Astrocyte of the spinal cord (primary cell): ENCODE measurements around the gene KLHL40.

Experiments
- DNase-seq: peaks from one replicate; pipeline ENCODE4 v3.0.0; 2011; ENCODE audit warnings: low read depth, low spot score
- H3K4me3 ChIP-seq: 2 replicates; pipeline ENCODE4 v1.5.1; 2011; ENCODE audit warnings: low read depth, mild to moderate bottlenecking, low read length, moderate library complexity
- CTCF ChIP-seq: IDR thresholded peaks from 2 replicates; pipeline ENCODE4 v1.5.1; 2012; ENCODE audit warnings: low read depth, mild to moderate bottlenecking, low read length, inconsistent platforms
- in situ Hi-C: cut with HindIII; loops from 2 replicates; pipeline ENCODE4 v1.10.0; 2017; ENCODE audit warnings: low sequenced_read_pairs

The KLHL40 gene

DNA sequence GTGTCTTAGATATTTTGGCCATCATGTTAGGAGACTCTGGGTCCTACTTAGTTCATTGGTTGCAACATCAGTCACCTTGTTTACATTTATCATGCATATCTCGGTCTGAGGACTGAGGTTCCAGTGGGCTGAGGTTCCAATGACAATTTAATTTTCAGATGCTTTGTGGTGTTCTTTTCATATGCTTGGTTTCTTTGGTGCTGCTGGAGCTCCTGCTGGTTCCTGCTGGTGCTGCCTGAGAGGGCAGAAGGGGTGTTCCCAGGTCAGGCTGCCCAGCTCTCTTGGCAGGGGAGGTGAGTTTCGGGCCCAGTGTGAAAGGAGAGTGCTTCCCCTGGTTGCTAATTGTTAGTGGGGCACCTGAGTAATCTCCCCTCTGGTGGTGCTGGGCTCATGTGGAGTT lies 6.9 kb upstream of the KLHL40 start:
- no peak for TF ChIP-seq CTCF
- DNase-seq: no peak
- in situ Hi-C loops: no loop called here
- no peak overlapping the region for H3K4me3 ChIP-seq

DNA sequence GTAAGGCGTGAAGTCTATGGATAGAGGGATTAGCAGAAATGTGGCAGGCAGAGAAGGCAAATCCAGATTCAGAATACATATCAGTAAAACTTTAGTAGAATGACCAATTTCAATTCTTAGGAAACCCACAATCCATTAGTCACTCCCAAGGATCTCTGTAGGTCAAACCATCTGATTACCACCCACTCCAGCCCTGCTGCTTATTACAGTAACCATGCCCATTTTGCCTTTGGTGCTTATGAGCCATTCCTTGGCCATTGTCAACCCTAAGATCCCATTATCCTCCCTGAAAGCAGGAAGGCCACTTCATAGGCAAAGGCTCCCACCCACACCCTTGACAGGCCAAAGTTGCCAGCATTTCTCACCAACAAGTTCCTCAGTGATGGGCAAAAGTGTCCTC lies 5.1 kb upstream of the KLHL40 start:
- TF ChIP-seq CTCF: no peak
- H3K4me3 ChIP-seq: no peak overlapping the region
- no peak for DNase-seq
- in situ Hi-C loops: no loop called here

- TF ChIP-seq CTCF: no peak
- no peak overlapping the region for H3K4me3 ChIP-seq
- no peak for DNase-seq
- in situ Hi-C loops: no loop called here
Observed at GRCh38 chr3:42680806-42681205, 4.5 kb upstream of the KLHL40 start.

- no peak for DNase-seq
- H3K4me3 ChIP-seq: no peak overlapping the region
- in situ Hi-C loops: no loop called here
- TF ChIP-seq CTCF: no peak
Observed at GRCh38 chr3:42681361-42682038, 3.8 kb upstream of the KLHL40 start.

DNA sequence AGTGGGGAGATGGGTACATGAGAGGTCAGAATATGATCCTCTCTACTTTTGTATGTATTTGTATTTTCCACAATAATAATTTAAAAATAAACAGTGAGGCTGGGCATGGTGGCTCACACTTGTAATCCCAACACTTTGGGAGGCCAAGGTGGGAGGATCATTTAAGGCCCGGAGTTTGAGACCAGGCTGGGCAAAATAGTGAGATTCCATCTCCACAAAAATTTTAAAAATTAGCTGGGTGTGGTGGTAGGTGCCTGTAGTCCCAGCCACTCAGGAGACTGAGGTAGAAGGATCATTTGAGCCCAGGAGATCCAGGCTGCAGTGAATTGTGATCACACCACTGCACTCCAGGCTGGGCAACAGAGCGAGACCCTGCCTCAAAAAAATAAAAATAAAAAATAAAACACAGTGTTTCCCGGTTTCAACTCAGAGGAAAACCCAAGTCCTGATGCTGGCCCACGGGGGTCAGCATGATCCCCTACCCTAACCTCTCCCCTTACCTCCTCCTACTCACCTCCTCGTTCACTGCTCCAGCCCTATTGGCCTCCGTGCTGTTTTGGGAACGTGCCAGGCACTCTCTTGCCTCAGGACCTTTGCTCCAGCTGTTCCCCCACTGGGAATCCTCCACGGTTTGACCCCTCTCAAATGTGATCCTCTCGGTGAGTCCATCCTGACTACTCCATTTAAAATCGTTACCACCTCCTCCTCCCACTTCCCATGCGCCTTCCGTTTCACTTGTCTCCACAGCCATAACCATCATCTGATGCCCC lies 2.9 kb upstream of the KLHL40 start:
- in situ Hi-C loops: no loop called here
- no peak for TF ChIP-seq CTCF
- no peak for DNase-seq

GRCh38 chr3:42683875-42684598 lies 1.3 kb upstream of the KLHL40 start:
- peak; percentile 82 for DNase-seq
- in situ Hi-C loops: no loop called here
- no peak overlapping the region for H3K4me3 ChIP-seq
- no peak for TF ChIP-seq CTCF

More for the DNA sequence above, 2.9 kb upstream of the KLHL40 start:
- H3K4me3 ChIP-seq: no peak overlapping the region
